ENCODE measurements around the gene TEX29. TPM values are rescaled to one million over a fixed set of nuclear protein-coding genes. Genes with fewer than 3 reads are reported as not detected.

Gene TEX29
- total and polyA plus RNA-seq, 2 of the 4 experiments (the other 2 are of a cell fraction) = 0.46 TPM; not detected in 1

DNA sequence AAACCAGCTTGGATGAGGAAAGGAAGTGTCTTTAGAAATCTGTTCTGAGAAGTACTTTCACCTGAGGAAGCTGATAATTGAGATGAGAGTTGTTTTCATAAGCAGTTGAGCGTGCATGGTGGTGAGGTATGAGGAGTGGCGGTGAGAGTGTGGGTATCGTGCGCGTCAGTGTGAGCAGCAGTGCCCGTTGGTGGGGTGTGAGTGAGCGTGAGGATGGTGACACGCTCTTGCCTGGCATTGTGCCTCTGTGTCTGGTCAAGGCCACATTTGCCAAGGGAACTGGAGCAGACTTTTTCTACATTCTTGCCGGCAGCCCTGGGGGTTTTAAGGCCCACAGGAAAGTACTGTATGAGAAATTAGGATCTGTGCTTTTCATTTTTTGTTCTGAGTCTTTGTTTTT is 36.5 kb upstream of the TEX29 start:
- Histone ChIP-seq H2BK5ac (ENCODE audit: low read depth, low read length, poor library complexity, severe bottlenecking) (no peak overlapping the region), H3K18ac (ENCODE audit: low read depth, low read length) (no peak overlapping the region), H3K9me3 (ENCODE audit: control insufficient read depth, insufficient read depth, low read length) (no peaks in the 10 kb centered on the region), H3K27me3 (ENCODE audit: control insufficient read depth, insufficient read depth, low read length) (no peaks in the 10 kb centered on the region), H3K79me1 (ENCODE audit: low read depth in 1 of 2, low read length in 2 of 2) (peaks cover 15 to 47% of the 10 kb centered on the region in 2 experiments), H2BK20ac (ENCODE audit: low read depth, low read length) (no peak overlapping the region), H2BK120ac (ENCODE audit: low read depth, low read length) (no peak overlapping the region), H3K4ac (ENCODE audit: low read depth, low read length) (no peak overlapping the region), H4K20me1 (ENCODE audit: insufficient read depth, low read length) (no peaks in the 10 kb centered on the region; the same call in 1 of the 2 replicates), H2AK5ac (ENCODE audit: low read depth, low read length) (no peak overlapping the region), H3K4me3 (ENCODE audit: insufficient read depth, low read depth, low read length) (no peak overlapping the region), H2AFZ (replicated peaks; ENCODE audit: low read length, poor library complexity) (no peak overlapping the region), H3K4me2 (ENCODE audit: low read depth, low read length) (no peak overlapping the region), H3K9me1 (ENCODE audit: insufficient read depth, low read length) (peaks cover 13% of the 10 kb centered on the region), H3K36me3 (ENCODE audit: control insufficient read depth, insufficient read depth, low read length) (peaks cover 50% of the 10 kb centered on the region), H3K56ac (ENCODE audit: extremely low read depth, insufficient read depth, low read length) (no peak overlapping the region), H4K5ac (ENCODE audit: low read depth, low read length) (no peak overlapping the region), H4K91ac (ENCODE audit: insufficient read depth, low read depth, low read length) (no peak overlapping the region), H3K27ac (ENCODE audit: insufficient read depth, low read length) (no peak overlapping the region), H3K9ac (ENCODE audit: low read depth, low read length) (no peak overlapping the region), H2AK9ac (replicated peaks; ENCODE audit: low read depth, low read length, poor library complexity) (no peak overlapping the region), H3K23ac (ENCODE audit: low read depth, low read length) (no peak overlapping the region), H2BK15ac (ENCODE audit: low read depth, low read length) (no peak overlapping the region), H4K8ac (ENCODE audit: low read depth in 2 of 2, low read length in 2 of 2) (no peak overlapping the region), H3K14ac (replicated peaks; ENCODE audit: low read depth, low read length) (no peak overlapping the region), H3K4me1 (ENCODE audit: control insufficient read depth, insufficient read depth, low read length) (peaks cover 11% of the 10 kb centered on the region)
- intact Hi-C loops (cut with micrococcal nuclease) = no loop called here
- no TSS peak for BruUV-seq (replicated peaks)
- DNase-seq (no peak), ATAC-seq (ENCODE audit: low read depth) (no peak)
- ChIA-PET POLR2A (ENCODE audit: unreplicated experiment) (no interaction called here), CTCF (no interaction called here)
- TF ChIP-seq RFX5 (IDR thresholded peaks at IDR 0.05; ENCODE audit: low read depth, low read length) (no peak), POLR2A (IDR thresholded peaks at IDR 0.05; ENCODE audit: low read depth, low read length) (no peak), USF2 (IDR thresholded peaks at IDR 0.05; ENCODE audit: low read depth, low read length) (no peak), CHD1 (IDR thresholded peaks at IDR 0.05; ENCODE audit: low read depth, low read length) (no peak), FOS (IDR thresholded peaks at IDR 0.05; ENCODE audit: low read depth, low read length) (no peak), NFE2L2 (IDR thresholded peaks at IDR 0.05; ENCODE audit: low read depth, low read length) (no peak)
- 94% methylated on average over 8 of the region's 9 CpGs; no CpG with 5 or more reads in 1 of the 2 experiments for WGBS, 2 experiments (ENCODE audit: extremely low coverage in 2 of 2, insufficient read length in 1 of 2)
- in situ Hi-C loops (cut with MboI; ENCODE audit: low sequenced_read_pairs) = no loop called here
- dilution Hi-C loops (cut with HindIII; ENCODE audit: low sequenced_read_pairs, unreplicated experiment) = no loop called here

Data from IMR-90 (cell line).